HG02938 (cell line): ENCODE measurements around the gene RANGAP1.
"Not testable (repeated sequence)": the region's sequence is repeated elsewhere in the genome, so short reads cannot be mapped to it uniquely, and the experiment has no call there.

Source experiments
- ATAC-seq: cut with Tn5 transposase; IDR thresholded peaks from one replicate; pipeline ENCODE4 v1.9.1; 2021; ENCODE audit warnings: mild to moderate bottlenecking, moderate library complexity; ENCODE audit not compliant: unreplicated experiment

The RANGAP1 gene

DNA sequence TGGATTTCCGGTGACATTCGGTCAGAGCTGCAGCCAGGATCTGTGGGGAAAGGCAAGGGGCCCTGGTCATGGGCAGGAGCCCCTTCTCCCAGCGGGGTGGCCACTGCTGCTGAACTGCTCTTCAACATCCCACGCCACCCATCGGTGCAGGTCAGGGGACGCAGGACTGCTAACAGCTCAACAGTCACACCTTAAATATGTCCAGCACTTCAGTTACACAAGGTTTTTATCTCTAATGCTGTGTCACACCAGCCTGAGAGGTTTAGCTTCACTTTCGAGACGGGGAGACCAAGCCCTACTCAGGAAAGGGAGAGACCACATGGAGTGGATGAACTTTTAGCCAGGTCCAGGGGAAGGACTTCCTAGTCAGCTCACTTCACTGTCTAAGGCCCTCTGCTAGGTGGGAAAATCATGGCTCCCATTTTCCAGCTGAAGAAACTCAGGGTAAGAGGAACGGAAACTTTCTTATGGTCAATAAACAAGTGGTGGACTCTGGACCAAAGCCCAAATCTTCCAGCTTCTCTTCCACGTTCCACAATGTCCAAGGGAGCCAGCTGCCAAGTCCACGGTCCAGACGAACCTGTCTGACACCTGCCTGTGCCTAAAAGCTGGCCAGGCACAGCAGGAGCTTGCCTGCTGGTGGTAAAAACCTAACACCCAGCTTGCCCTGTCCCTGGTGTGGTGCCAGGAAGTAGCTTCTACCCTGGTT is 24.3 kb downstream of the RANGAP1 start:
- ATAC-seq = no peak

DNA sequence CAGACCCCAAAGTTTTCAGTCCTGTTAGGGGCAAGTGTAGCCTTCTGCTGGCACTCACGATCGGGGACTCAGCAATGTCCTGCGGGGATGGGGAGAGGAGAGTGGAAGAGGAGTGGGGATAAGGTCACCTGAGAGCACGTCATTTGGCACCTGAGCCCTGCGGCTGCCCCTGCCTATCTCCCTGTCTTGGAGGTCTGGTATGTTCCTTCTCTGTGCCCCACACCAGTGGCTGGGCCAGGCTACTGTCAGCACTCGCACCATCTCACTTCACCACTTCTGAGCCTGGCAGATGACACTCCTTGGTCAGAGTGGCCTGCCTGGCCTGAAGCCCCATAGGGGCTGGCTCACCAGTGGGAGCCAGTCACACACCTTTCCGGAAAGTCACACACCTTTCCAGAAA is 25.1 kb downstream of the RANGAP1 start:
- no peak for ATAC-seq

GRCh38 chr22:41259756-41260155 is 26.2 kb downstream of the RANGAP1 start:
- ATAC-seq = not testable (repeated sequence)

DNA sequence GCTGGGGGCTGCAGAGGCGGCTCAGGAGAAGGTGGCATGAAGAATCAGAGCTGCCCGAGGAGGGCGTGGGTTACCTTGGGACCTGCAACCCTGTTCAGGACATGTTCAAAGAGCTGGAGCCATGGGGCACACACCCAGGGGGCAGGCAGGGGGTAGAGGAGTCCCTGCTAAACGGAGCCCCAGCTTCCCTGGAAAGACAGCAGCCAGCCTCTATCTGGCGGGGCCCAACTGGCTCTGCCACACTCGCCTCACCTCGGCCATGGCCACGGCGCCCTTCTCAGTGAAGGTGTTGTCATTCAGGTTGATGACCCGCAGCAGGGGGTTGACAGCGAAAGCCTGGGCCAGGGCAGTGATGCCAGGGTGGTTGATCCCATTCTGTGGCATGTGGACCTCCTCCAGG is 28.3 kb downstream of the RANGAP1 start:
- ATAC-seq = no peak

DNA sequence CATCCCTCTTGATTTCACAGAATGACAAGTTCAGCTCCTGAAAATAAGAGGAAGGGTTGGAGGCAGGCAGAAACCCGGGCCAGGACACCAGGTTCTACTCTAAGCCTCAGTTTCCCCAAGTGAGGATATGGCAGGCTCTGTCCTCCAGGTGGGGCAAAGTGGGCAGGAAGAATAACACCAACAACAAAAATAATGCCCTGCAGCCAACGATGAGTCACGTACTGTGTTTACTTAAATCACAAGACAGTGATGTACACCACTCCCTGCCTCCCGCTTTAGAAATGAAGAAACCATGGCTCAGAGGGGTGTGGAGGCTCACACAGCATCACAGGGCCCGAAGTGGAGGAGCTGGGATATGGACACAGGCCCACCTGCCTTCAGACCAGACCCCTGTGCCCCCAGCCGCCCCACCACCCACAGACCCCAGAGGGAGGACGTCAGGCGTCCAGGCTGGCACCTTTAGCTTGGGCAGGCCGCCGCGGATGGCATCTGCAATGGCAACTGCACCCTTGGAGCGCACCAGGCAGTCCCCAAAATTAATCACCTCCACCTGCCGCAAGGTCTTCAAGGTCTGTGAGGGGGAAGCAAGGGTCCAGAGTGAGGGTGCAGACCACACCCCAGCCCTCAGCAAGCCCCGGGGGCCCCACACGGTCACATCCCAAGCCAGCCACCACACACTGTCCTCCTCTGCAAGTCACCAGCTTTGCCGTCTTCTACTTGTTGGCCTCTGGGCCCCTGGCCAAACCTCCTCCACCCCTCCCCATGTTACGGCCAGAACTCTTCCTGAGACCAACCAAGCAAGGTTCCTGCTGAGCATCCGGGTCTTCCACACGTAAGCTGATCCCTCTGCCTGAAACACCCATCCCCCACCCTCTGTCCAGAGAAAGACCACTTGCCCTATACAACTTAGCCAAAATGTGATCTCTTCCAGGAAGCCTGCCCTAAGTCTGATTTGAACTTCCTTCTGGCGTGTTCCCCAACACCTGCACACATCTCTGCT is 29.4 kb downstream of the RANGAP1 start:
- ATAC-seq = no peak

DNA sequence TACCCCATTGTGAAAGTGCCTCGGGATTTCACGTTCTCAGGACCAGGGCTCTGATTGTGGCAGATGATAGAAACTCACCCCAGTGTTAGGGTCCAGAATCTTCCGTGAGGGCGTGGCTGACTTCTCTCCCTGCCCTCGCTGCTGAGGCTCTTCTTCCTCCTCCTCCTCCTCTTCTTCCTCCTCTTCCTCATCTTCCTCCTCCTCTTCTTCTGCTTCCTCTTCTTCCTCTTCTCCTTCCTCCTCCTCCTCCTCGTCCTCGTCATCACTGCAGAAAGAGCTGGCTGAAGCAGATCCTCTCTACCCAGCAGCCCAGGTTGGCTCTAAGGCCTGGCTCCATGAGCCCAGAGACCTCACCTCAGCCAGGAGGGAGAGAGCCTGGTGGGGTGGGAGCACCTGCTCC is 31.8 kb downstream of the RANGAP1 start:
- no peak for ATAC-seq

GRCh38 chr22:41252365-41252764 is 33.6 kb downstream of the RANGAP1 start:
- ATAC-seq = no peak

- no peak for ATAC-seq
These were observed 35.9 kb downstream of the RANGAP1 start for GRCh38 chr22:41250127-41250526.

DNA sequence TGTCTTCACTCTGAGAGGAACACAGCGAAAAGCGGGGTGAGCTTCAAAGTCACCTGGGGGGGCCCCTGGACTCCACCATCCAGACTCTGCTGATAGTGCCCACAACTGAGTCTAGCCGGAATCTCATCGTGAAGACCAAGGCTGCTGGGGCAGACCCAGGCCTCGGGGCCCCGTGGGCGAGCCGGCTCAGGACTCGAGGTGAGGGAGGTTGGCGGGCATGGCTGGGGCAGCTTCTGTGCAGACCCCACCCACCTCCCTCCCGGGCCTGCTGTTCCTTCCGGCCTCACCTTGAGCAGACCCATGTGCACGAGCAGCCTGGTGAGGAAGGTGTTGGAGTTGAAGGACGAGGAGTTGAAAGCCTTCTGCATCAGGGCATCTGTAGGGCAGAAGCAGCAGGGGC is 36.5 kb downstream of the RANGAP1 start:
- no peak for ATAC-seq

DNA sequence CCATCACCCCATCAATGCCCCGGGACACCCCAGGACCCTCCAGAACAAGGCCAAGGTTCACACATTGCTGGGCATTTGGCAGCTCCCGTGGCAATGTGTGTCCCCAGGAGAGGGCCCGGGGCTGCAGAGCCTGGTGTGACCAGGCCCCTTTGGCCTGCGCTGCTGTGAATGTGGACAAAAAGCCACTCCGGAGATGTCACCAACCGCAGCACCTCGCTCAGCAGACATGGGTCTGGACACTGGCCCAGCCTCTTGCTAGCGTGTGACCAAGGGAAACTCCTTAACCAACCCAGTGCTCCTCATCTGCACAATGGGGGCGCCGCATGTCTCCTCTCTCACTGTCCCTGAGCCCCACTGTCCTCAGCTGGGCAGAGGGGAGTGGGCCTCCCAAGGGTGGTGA is 37.2 kb downstream of the RANGAP1 start:
- ATAC-seq = no peak

GRCh38 chr22:41248314-41248713 is 37.7 kb downstream of the RANGAP1 start:
- no peak for ATAC-seq

GRCh38 chr22:41247703-41248102 is 38.3 kb downstream of the RANGAP1 start:
- no peak for ATAC-seq

GRCh38 chr22:41245917-41246499 is 40.0 kb downstream of the RANGAP1 start:
- ATAC-seq = no peak

DNA sequence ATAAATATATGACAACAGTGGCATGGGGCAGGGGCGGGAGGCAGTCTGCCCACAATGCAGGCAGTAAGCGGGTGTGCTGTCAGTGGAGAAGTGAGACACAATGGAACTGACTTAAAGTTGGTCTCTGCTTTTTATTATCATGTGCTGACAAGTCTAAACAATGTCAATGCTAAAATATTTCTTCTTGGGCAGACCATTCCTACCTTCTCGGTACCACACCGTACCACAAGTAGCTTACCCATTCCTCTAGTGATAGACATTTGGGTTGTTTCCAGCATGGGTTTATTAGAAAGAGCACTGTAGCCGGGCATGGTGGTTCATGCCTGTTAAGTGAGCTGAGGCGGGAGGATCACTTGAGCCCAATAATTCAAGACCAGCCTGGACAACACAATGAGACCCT is 42.6 kb downstream of the RANGAP1 start:
- no peak for ATAC-seq

DNA sequence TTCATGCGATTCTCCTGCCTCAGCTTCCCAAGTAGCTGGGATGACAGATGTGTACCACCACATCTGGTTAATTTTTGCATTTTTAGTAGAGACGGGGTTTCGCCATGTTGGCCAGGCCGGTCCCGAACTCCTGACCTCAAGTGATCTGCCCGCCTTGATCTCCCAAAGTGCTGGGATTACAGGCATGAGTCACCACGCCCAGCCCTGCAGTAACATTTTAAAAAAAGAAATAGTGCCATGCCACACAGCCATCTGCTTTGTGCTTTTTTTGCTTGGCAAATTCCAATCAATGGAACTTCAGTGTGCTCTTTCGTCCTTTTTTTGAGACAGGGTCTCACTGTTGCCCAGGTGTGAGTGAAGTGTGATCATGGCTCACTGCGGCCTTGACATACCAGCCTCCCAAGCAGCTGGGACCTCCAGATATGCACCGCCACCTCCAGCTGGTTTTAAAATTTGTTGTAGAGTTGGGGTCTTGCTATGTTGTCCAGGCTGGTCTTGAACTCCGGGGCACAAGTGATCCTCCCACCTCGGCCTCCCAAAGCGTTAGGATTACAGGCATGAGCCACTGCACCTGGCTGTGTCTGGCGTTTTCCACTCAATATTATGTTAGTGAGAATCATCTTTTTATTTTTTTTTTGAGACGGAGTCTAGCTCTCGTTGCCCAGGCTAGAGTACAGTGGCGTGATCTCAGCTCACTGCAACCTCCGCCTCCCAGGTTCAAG is 43.4 kb downstream of the RANGAP1 start:
- no peak for ATAC-seq

GRCh38 chr22:41241133-41241676 is 44.8 kb downstream of the RANGAP1 start:
- ATAC-seq = no peak

DNA sequence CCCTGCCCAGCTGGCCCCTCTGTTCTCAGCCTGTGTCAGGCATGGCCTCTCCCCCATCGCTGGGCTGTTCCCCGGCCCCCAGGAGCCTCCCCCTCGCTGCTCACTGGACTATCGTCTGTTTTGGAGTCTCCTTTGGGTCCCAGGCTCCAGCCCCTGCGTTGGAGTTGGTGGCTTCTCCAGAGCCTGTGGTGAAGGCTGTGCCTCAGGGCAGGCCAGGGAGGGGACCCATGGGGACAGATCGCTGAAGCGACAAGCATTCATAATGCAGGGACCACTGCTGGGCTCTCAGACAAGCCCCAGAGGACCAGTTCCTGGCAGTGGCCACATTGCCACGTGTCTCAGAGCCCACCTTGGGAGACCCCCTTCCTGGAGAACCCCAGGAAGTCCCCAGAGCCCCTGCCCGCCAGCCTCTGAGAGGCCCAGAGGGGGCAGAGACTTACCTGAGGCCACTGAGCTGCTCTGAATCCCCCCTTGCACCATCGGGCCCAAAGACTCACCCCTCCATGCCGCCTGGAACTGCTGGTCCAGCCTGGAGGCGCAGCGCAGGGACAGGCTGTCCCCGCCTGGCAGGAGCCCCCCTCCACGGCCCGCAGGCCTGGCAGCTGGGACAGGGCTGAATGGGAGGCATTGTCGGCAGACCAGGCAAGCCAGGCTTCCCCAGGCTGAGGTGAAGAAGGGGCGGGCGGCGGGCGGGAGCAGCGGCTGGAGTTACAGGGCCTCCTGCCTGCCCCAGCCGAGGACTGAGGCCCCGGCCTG is 45.4 kb downstream of the RANGAP1 start, which contains the start of gene CHADL:
Gene CHADL, minus strand, starts transcription at position 555 of the 756 bp plus-strand sequence. Its CDS starts 50 bp downstream, at position 505.
- ATAC-seq = no peak

- ATAC-seq = no peak
These were observed 46.4 kb downstream of the RANGAP1 start for GRCh38 chr22:41239443-41240128.
